HEK293T (cell line): ENCODE results near the gene KRTAP12-1.

Experiments
- ARNT ChIP-seq: fragments of 450-650 bp; IDR thresholded peaks from 2 replicates; pipeline ENCODE4 v1.6.1; 2017; ENCODE audit warnings: mild to moderate bottlenecking
- BHLHE40 ChIP-seq: fragments of 450-650 bp; IDR thresholded peaks from 2 replicates; pipeline ENCODE4 v1.6.1; 2016; ENCODE audit warnings: mild to moderate bottlenecking, moderate library complexity, borderline replicate concordance
- FOXA1 ChIP-seq: fragments of 450-650 bp; IDR thresholded peaks from 2 replicates; pipeline ENCODE4 v1.6.1; 2016; ENCODE audit warnings: mild to moderate bottlenecking
- FOXK2 ChIP-seq: fragments of 450-650 bp; IDR thresholded peaks from 2 replicates; pipeline ENCODE4 v1.6.1; 2016; ENCODE audit warnings: mild to moderate bottlenecking
- FOXM1 ChIP-seq: fragments of 450-650 bp; IDR thresholded peaks from 2 replicates; pipeline ENCODE4 v1.6.1; 2017; ENCODE audit warnings: mild to moderate bottlenecking, borderline replicate concordance
- HDGF ChIP-seq: fragments of 450-650 bp; IDR thresholded peaks from 2 replicates; pipeline ENCODE4 v1.6.1; 2017; ENCODE audit warnings: antibody characterized with exemption, borderline replicate concordance
- L3MBTL2 ChIP-seq: fragments of 450-650 bp; conservative IDR thresholded peaks from 2 replicates; pipeline ENCODE4 v1.6.1; 2016; ENCODE audit warnings: mild to moderate bottlenecking
- SUZ12 ChIP-seq: fragments of 450-650 bp; IDR thresholded peaks from 2 replicates; pipeline ENCODE4 v1.6.1; 2016; ENCODE audit warnings: mild to moderate bottlenecking
- TARDBP ChIP-seq: fragments of 450-650 bp; IDR thresholded peaks from 2 replicates; pipeline ENCODE4 v1.6.1; 2016
- TF ChIP-seq, protein P1 (sequence below): fragments of 450-650 bp; IDR thresholded peaks from 2 replicates; pipeline ENCODE4 v1.6.1; 2016

DNA sequence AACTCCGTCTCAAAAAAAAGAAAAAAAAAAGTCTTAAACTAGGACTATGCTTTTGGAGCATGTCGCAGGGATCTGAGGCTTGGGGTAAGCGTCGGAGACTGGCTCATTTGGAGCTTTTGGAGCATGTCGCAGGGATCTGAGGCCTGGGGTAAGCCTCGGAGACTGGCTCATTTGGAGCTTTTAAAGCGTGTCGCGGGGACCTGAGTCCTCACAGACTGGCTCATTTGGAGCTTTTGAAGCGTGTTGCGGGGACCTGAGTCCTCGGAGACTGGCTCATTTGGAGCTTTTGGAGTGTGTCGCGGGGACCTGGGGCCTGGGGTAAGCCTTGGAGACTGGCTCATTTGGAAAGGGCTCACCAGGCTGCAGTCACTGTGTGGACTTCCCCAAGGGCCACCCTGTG lies 43.0 kb upstream of the KRTAP12-1 start:
- TF ChIP-seq SUZ12 (no peak), TARDBP (no peak), HDGF (no peak), FOXM1 (no peak), BHLHE40 (no peak), L3MBTL2 (no peak), ARNT (no peak), FOXA1 (no peak), FOXK2 (no peak)
- TF ChIP-seq, protein P1, sequence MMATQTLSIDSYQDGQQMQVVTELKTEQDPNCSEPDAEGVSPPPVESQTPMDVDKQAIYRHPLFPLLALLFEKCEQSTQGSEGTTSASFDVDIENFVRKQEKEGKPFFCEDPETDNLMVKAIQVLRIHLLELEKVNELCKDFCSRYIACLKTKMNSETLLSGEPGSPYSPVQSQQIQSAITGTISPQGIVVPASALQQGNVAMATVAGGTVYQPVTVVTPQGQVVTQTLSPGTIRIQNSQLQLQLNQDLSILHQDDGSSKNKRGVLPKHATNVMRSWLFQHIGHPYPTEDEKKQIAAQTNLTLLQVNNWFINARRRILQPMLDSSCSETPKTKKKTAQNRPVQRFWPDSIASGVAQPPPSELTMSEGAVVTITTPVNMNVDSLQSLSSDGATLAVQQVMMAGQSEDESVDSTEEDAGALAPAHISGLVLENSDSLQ: no peak
